Hippocampal formation (tissue), 2 donors: ENCODE data around the gene KIAA0408.

ENCODE experiments used
- DNase-seq, 2 donors: peaks; one replicate each; lab custom pipeline; 2025; lab: John Stamatoyannopoulos, UW

KIAA0408 gene

GRCh38 chr6:127459231-127459641, at the start of gene KIAA0408:
KIAA0408 (minus strand) TSS chr6:127459389; CDS start chr6:127453981, 5,408 bp downstream.
- no peak for DNase-seq

- DNase-seq = no peak
Observed at GRCh38 chr6:127506894-127507293, 47.7 kb upstream of the KIAA0408 start.

GRCh38 chr6:127503022-127503421, 43.8 kb upstream of the KIAA0408 start:
- DNase-seq = no peak

GRCh38 chr6:127497410-127497809, 38.2 kb upstream of the KIAA0408 start:
- no peak for DNase-seq

- DNase-seq = no peak
Observed at GRCh38 chr6:127496471-127496870, 37.3 kb upstream of the KIAA0408 start.

GRCh38 chr6:127494240-127494767, 35.1 kb upstream of the KIAA0408 start:
- no peak for DNase-seq

GRCh38 chr6:127489248-127489647, 30.1 kb upstream of the KIAA0408 start:
- DNase-seq = no peak

GRCh38 chr6:127486934-127487333, 27.7 kb upstream of the KIAA0408 start:
- DNase-seq = no peak

GRCh38 chr6:127484212-127484863, 25.1 kb upstream of the KIAA0408 start:
- DNase-seq = no peak

GRCh38 chr6:127483399-127484055, 24.3 kb upstream of the KIAA0408 start:
- no peak for DNase-seq

- no peak for DNase-seq
Observed at GRCh38 chr6:127482325-127482724, 23.1 kb upstream of the KIAA0408 start.

GRCh38 chr6:127481628-127482027, 22.4 kb upstream of the KIAA0408 start:
- DNase-seq = no peak

GRCh38 chr6:127481111-127481510, 21.9 kb upstream of the KIAA0408 start:
- no peak for DNase-seq

GRCh38 chr6:127477658-127478057, 18.5 kb upstream of the KIAA0408 start:
- no peak for DNase-seq

GRCh38 chr6:127475823-127476176, 16.6 kb upstream of the KIAA0408 start:
- no peak for DNase-seq

GRCh38 chr6:127475135-127475822, 16.1 kb upstream of the KIAA0408 start:
- DNase-seq = no peak

GRCh38 chr6:127471379-127472255, 12.4 kb upstream of the KIAA0408 start:
- DNase-seq = no peak

GRCh38 chr6:127468936-127469335, 9.7 kb upstream of the KIAA0408 start:
- no peak for DNase-seq

GRCh38 chr6:127466416-127466815, 7.2 kb upstream of the KIAA0408 start:
- DNase-seq = no peak

GRCh38 chr6:127464881-127465459, 5.8 kb upstream of the KIAA0408 start:
- peak; percentile 65 to 72 for DNase-seq

- no peak for DNase-seq
Observed at GRCh38 chr6:127464161-127464880, 5.1 kb upstream of the KIAA0408 start.
